Neural cell (in vitro differentiated cells): Measurements from ENCODE around the gene CPEB3. TPM values are rescaled to one million over a fixed set of nuclear protein-coding genes. Genes with fewer than 3 reads are reported as not detected.

Experiments used
- H2AFZ ChIP-seq: fragments of 200-600, 300-800 bp; sonication (generic), shearing (Covaris generic); 2 replicates; pipeline ENCODE4 v1.6.0; 2014; ENCODE audit warnings: low read depth, mild to moderate bottlenecking, antibody characterized with exemption, low read length, moderate library complexity
- H3F3A ChIP-seq: fragments of 200-600 bp; shearing (Covaris generic); 2 replicates; pipeline ENCODE4 v1.6.1; 2016; ENCODE audit warnings: mild to moderate bottlenecking, moderate library complexity, mixed read lengths, antibody characterized with exemption, low read length; ENCODE audit not compliant: insufficient read depth, poor library complexity, severe bottlenecking
- H3K27ac ChIP-seq: fragments of 200-600, 300-800 bp; sonication (generic), shearing (Covaris generic); 2 replicates; pipeline ENCODE4 v1.5.1; 2014; ENCODE audit warnings: mild to moderate bottlenecking, low read length, moderate library complexity
- H3K27me3 ChIP-seq: fragments of 300-800, 200-600 bp; sonication (generic), shearing (Covaris generic); 2 replicates; pipeline ENCODE4 v1.6.0; 2014; ENCODE audit warnings: mild to moderate bottlenecking, low read depth, low read length, moderate library complexity; ENCODE audit not compliant: insufficient read depth
- H3K36me3 ChIP-seq: fragments of 300-800, 200-600 bp; sonication (generic), shearing (Covaris generic); 2 replicates; pipeline ENCODE4 v1.5.1; 2014; ENCODE audit warnings: mild to moderate bottlenecking, antibody characterized with exemption, low read length, moderate library complexity; ENCODE audit not compliant: insufficient read depth
- H3K4me2 ChIP-seq: fragments of 300-800, 200-600 bp; sonication (generic), shearing (Covaris generic); 2 replicates; pipeline ENCODE4 v1.6.0; 2014; ENCODE audit warnings: mild to moderate bottlenecking, low read length
- H3K4me3 ChIP-seq: fragments of 300-800, 200-600 bp; sonication (generic), shearing (Covaris generic); 2 replicates; pipeline ENCODE4 v1.5.1; 2014; ENCODE audit warnings: mild to moderate bottlenecking, low read length, moderate library complexity
- H3K79me2 ChIP-seq: fragments of 200-600 bp; shearing (Covaris generic); replicated peaks from 2 replicates; pipeline ENCODE4 v1.6.0; 2014; ENCODE audit warnings: mild to moderate bottlenecking, low read length, moderate library complexity; ENCODE audit not compliant: insufficient read depth
- H3K9ac ChIP-seq: fragments of 300-800, 200-600 bp; sonication (generic), shearing (Covaris generic); 2 replicates; pipeline ENCODE4 v1.6.1; 2016; ENCODE audit warnings: mild to moderate bottlenecking, low read length, mixed read lengths
- H3K9me2 ChIP-seq: fragments of 200-600 bp; shearing (Covaris generic); 2 replicates; pipeline ENCODE4 v1.6.1; 2016; ENCODE audit warnings: mild to moderate bottlenecking, low read length, mixed read lengths; ENCODE audit not compliant: insufficient read depth
- H3K9me3 ChIP-seq: fragments of 200-600, 300-800 bp; sonication (generic), shearing (Covaris generic); 2 replicates; pipeline ENCODE4 v1.6.1; 2016; ENCODE audit warnings: mild to moderate bottlenecking, mixed run types, low read length, moderate library complexity, mixed read lengths
- H4K20me1 ChIP-seq: fragments of 200-600 bp; shearing (Covaris generic); 2 replicates; pipeline ENCODE4 v1.6.1; 2016; ENCODE audit warnings: mild to moderate bottlenecking, mixed run types; ENCODE audit not compliant: insufficient read depth
- CTCF ChIP-seq: fragments of 450-650 bp; IDR thresholded peaks from 2 replicates; pipeline ENCODE4 v1.5.1; 2014; ENCODE audit warnings: antibody characterized with exemption, mild to moderate bottlenecking, moderate library complexity; ENCODE audit not compliant: poor library complexity, severe bottlenecking
- EP300 ChIP-seq: fragments of 450-650 bp; conservative IDR thresholded peaks from 2 replicates; pipeline ENCODE4 v1.6.1; 2014; ENCODE audit warnings: antibody characterized with exemption, mild to moderate bottlenecking, moderate library complexity; ENCODE audit not compliant: poor library complexity, severe bottlenecking
- EZH2 ChIP-seq: fragments of 200-600, 300-800 bp; shearing (Covaris generic), sonication (generic); IDR thresholded peaks from 2 replicates; pipeline ENCODE4 v1.6.1; 2014; ENCODE audit warnings: antibody characterized with exemption, low read length, borderline replicate concordance, mild to moderate bottlenecking; ENCODE audit not compliant: insufficient read depth, poor library complexity, severe bottlenecking
- MXI1 ChIP-seq: fragments of 450-650 bp; conservative IDR thresholded peaks from 2 replicates; pipeline ENCODE4 v1.6.1; 2014; ENCODE audit warnings: antibody characterized with exemption, mild to moderate bottlenecking; ENCODE audit not compliant: poor library complexity, severe bottlenecking
- POLR2AphosphoS5 ChIP-seq: IDR thresholded peaks from 2 replicates; pipeline ENCODE4 v1.6.1; 2012
- RAD21 ChIP-seq: fragments of 450-650 bp; conservative IDR thresholded peaks from 2 replicates; pipeline ENCODE4 v1.6.1; 2014; ENCODE audit warnings: antibody characterized with exemption, mild to moderate bottlenecking, moderate library complexity
- REST ChIP-seq: IDR thresholded peaks from 2 replicates; pipeline ENCODE4 v1.6.1; 2012; ENCODE audit warnings: borderline replicate concordance
- SMC3 ChIP-seq: fragments of 450-650 bp; conservative IDR thresholded peaks from 2 replicates; pipeline ENCODE4 v1.6.1; 2014; ENCODE audit warnings: antibody characterized with exemption, mild to moderate bottlenecking, moderate library complexity; ENCODE audit not compliant: poor library complexity
- TAF1 ChIP-seq: IDR thresholded peaks from 2 replicates; pipeline ENCODE4 v1.6.1; 2012; ENCODE audit warnings: low read depth
- polyA plus RNA-seq: library from polyadenylated mRNA; depleted of rRNA; stranded (reverse); fragments of >200 nt; gene quantifications from 2 replicates; pipeline ENCODE4 v1.2.3, GENCODE V29; 2014

CPEB3 gene
- polyA plus RNA-seq, 1 donor from 2014 or later = 20.0 TPM

GRCh38 chr10:92124020-92124419, 166.9 kb downstream of the CPEB3 start:
- no peaks in the 10 kb centered on the region for H4K20me1 ChIP-seq
- no peak overlapping the region for H2AFZ ChIP-seq
- no peaks in the 10 kb centered on the region for H3K36me3 ChIP-seq
- no peaks in the 10 kb centered on the region for H3F3A ChIP-seq
- H3K4me2 ChIP-seq = no peak overlapping the region
- H3K4me3 ChIP-seq = no peak overlapping the region
- TF ChIP-seq SMC3 (no peak), TAF1 (no peak), EP300 (no peak), POLR2AphosphoS5 (no peak), EZH2 (no peak), CTCF (no peak)
- H3K9me3 ChIP-seq = no peaks in the 10 kb centered on the region
- H3K27ac ChIP-seq = no peak overlapping the region
- no peaks in the 10 kb centered on the region for H3K27me3 ChIP-seq
- H3K79me2 ChIP-seq = no peaks in the 10 kb centered on the region
- H3K9ac ChIP-seq = no peak overlapping the region
- no peaks in the 10 kb centered on the region for H3K9me2 ChIP-seq

- Histone ChIP-seq H2AFZ (no peak overlapping the region), H3K36me3 (no peaks in the 10 kb centered on the region), H4K20me1 (no peaks in the 10 kb centered on the region), H3K4me3 (no peak overlapping the region), H3K79me2 (no peaks in the 10 kb centered on the region), H3F3A (no peaks in the 10 kb centered on the region), H3K4me2 (no peak overlapping the region), H3K27me3 (no peaks in the 10 kb centered on the region), H3K9me2 (no peaks in the 10 kb centered on the region), H3K9ac (no peak overlapping the region), H3K9me3 (no peaks in the 10 kb centered on the region), H3K27ac (no peak overlapping the region)
- TF ChIP-seq MXI1 (no peak), POLR2AphosphoS5 (no peak), EP300 (no peak), SMC3 (no peak)
Observed at GRCh38 chr10:92122941-92123450, 167.9 kb downstream of the CPEB3 start.

- Histone ChIP-seq H3K9ac (no peak overlapping the region), H3K4me2 (no peak overlapping the region), H3K36me3 (no peaks in the 10 kb centered on the region), H3K79me2 (no peaks in the 10 kb centered on the region), H3K27me3 (no peaks in the 10 kb centered on the region), H3K4me3 (no peak overlapping the region), H3K9me2 (no peaks in the 10 kb centered on the region), H2AFZ (no peak overlapping the region), H3K27ac (no peak overlapping the region), H4K20me1 (no peaks in the 10 kb centered on the region), H3F3A (no peaks in the 10 kb centered on the region), H3K9me3 (no peaks in the 10 kb centered on the region)
- TF ChIP-seq RAD21 (no peak), TAF1 (no peak), REST (no peak), POLR2AphosphoS5 (no peak), MXI1 (no peak), EZH2 (no peak), CTCF (no peak), SMC3 (no peak), EP300 (no peak)
Observed at GRCh38 chr10:92121686-92122492, 169.0 kb downstream of the CPEB3 start.
